ENCODE measurements around the gene AP2A1.

The AP2A1 gene

GRCh38 chr19:49746206-49746958 is 20.4 kb upstream of the AP2A1 start:
- H3K27me3 ChIP-seq (ENCODE audit: control insufficient read depth in 1 of 2, insufficient read depth in 2 of 2, low read length in 2 of 2), result no peaks in the 10 kb centered on the region
- no peak overlapping the region for H3K27ac ChIP-seq (ENCODE audit: low read depth, low read length)
- H3K9ac ChIP-seq (ENCODE audit: low read length), result no peak overlapping the region
- H3K4me1 ChIP-seq (ENCODE audit: insufficient read depth, low read length), result no peaks in the 10 kb centered on the region
- H3K9me3 ChIP-seq (ENCODE audit: low read length), result no peaks in the 10 kb centered on the region
- no peak overlapping the region for H3K4me3 ChIP-seq (ENCODE audit: low read depth in 1 of 2, low read length in 2 of 2)
- no peaks in the 10 kb centered on the region for H3K36me3 ChIP-seq (ENCODE audit: insufficient read depth, low read length)

- Histone ChIP-seq H3K27me3 (ENCODE audit: control insufficient read depth in 1 of 2, insufficient read depth in 2 of 2, low read length in 2 of 2) (no peaks in the 10 kb centered on the region), H3K9me3 (ENCODE audit: low read length) (no peaks in the 10 kb centered on the region), H3K9ac (ENCODE audit: low read length) (no peak overlapping the region), H3K4me3 (ENCODE audit: low read depth in 1 of 2, low read length in 2 of 2) (no peak overlapping the region), H3K36me3 (ENCODE audit: insufficient read depth, low read length) (no peaks in the 10 kb centered on the region), H3K4me1 (ENCODE audit: insufficient read depth, low read length) (no peaks in the 10 kb centered on the region), H3K27ac (ENCODE audit: low read depth, low read length) (no peak overlapping the region)
Measured at GRCh38 chr19:49749055-49749716, 17.6 kb upstream of the AP2A1 start.

- no peak overlapping the region for H3K9ac ChIP-seq (ENCODE audit: low read length)
- H3K9me3 ChIP-seq (ENCODE audit: low read length), result no peaks in the 10 kb centered on the region
- H3K36me3 ChIP-seq (ENCODE audit: insufficient read depth, low read length), result no peaks in the 10 kb centered on the region
- H3K27ac ChIP-seq (ENCODE audit: low read depth, low read length), result no peak overlapping the region
- no peak overlapping the region for H3K4me3 ChIP-seq (ENCODE audit: low read depth in 1 of 2, low read length in 2 of 2)
- H3K4me1 ChIP-seq (ENCODE audit: insufficient read depth, low read length), result no peaks in the 10 kb centered on the region
- no peaks in the 10 kb centered on the region for H3K27me3 ChIP-seq (ENCODE audit: control insufficient read depth in 1 of 2, insufficient read depth in 2 of 2, low read length in 2 of 2)
Measured at GRCh38 chr19:49749771-49750170, 17.0 kb upstream of the AP2A1 start.

- H3K9ac ChIP-seq (ENCODE audit: low read length), result no peak overlapping the region
- no peaks in the 10 kb centered on the region for H3K4me1 ChIP-seq (ENCODE audit: insufficient read depth, low read length)
- H3K27ac ChIP-seq (ENCODE audit: low read depth, low read length), result no peak overlapping the region
- no peaks in the 10 kb centered on the region for H3K36me3 ChIP-seq (ENCODE audit: insufficient read depth, low read length)
- no peak overlapping the region for H3K4me3 ChIP-seq (ENCODE audit: low read depth in 1 of 2, low read length in 2 of 2)
- H3K27me3 ChIP-seq (ENCODE audit: control insufficient read depth in 1 of 2, insufficient read depth in 2 of 2, low read length in 2 of 2), result no peaks in the 10 kb centered on the region
- no peaks in the 10 kb centered on the region for H3K9me3 ChIP-seq (ENCODE audit: low read length)
Measured at GRCh38 chr19:49752701-49753100, 14.1 kb upstream of the AP2A1 start.

GRCh38 chr19:49755956-49756355 is 10.8 kb upstream of the AP2A1 start:
- H3K27ac ChIP-seq (ENCODE audit: low read depth, low read length), result no peak overlapping the region
- no peaks in the 10 kb centered on the region for H3K36me3 ChIP-seq (ENCODE audit: insufficient read depth, low read length)
- no peak overlapping the region for H3K9ac ChIP-seq (ENCODE audit: low read length)
- no peak overlapping the region for H3K4me3 ChIP-seq (ENCODE audit: low read depth in 1 of 2, low read length in 2 of 2)
- H3K27me3 ChIP-seq (ENCODE audit: control insufficient read depth in 1 of 2, insufficient read depth in 2 of 2, low read length in 2 of 2), result no peaks in the 10 kb centered on the region
- H3K9me3 ChIP-seq (ENCODE audit: low read length), result no peaks in the 10 kb centered on the region
- no peaks in the 10 kb centered on the region for H3K4me1 ChIP-seq (ENCODE audit: insufficient read depth, low read length)

- Histone ChIP-seq H3K27ac (ENCODE audit: low read depth, low read length) (no peak overlapping the region), H3K9me3 (ENCODE audit: low read length) (no peaks in the 10 kb centered on the region), H3K9ac (ENCODE audit: low read length) (no peak overlapping the region), H3K4me3 (ENCODE audit: low read depth in 1 of 2, low read length in 2 of 2) (no peak overlapping the region), H3K27me3 (ENCODE audit: control insufficient read depth in 1 of 2, insufficient read depth in 2 of 2, low read length in 2 of 2) (no peaks in the 10 kb centered on the region), H3K36me3 (ENCODE audit: insufficient read depth, low read length) (no peaks in the 10 kb centered on the region), H3K4me1 (ENCODE audit: insufficient read depth, low read length) (no peaks in the 10 kb centered on the region)
Measured at GRCh38 chr19:49758292-49758691, 8.5 kb upstream of the AP2A1 start.

- Histone ChIP-seq H3K4me1 (ENCODE audit: insufficient read depth, low read length) (peaks cover 8% of the 10 kb centered on the region), H3K27me3 (ENCODE audit: control insufficient read depth in 1 of 2, insufficient read depth in 2 of 2, low read length in 2 of 2) (no peaks in the 10 kb centered on the region), H3K4me3 (ENCODE audit: low read depth in 1 of 2, low read length in 2 of 2) (no peak overlapping the region), H3K9ac (ENCODE audit: low read length) (no peak overlapping the region), H3K27ac (ENCODE audit: low read depth, low read length) (no peak overlapping the region), H3K9me3 (ENCODE audit: low read length) (no peaks in the 10 kb centered on the region), H3K36me3 (ENCODE audit: insufficient read depth, low read length) (no peaks in the 10 kb centered on the region)
Measured at GRCh38 chr19:49761249-49761624, 5.6 kb upstream of the AP2A1 start.

- Histone ChIP-seq H3K36me3 (ENCODE audit: insufficient read depth, low read length) (no peaks in the 10 kb centered on the region), H3K27ac (ENCODE audit: low read depth, low read length) (no peak overlapping the region), H3K4me3 (ENCODE audit: low read depth in 1 of 2, low read length in 2 of 2) (no peak overlapping the region), H3K4me1 (ENCODE audit: insufficient read depth, low read length) (peaks cover 8% of the 10 kb centered on the region), H3K9ac (ENCODE audit: low read length) (no peak overlapping the region), H3K9me3 (ENCODE audit: low read length) (no peaks in the 10 kb centered on the region), H3K27me3 (ENCODE audit: control insufficient read depth in 1 of 2, insufficient read depth in 2 of 2, low read length in 2 of 2) (no peaks in the 10 kb centered on the region)
Measured at GRCh38 chr19:49761625-49762311, 5.0 kb upstream of the AP2A1 start.

- H3K4me1 ChIP-seq (ENCODE audit: insufficient read depth, low read length), result peaks cover 16% of the 10 kb centered on the region
- no peak within 1 kb of the TSS for H3K4me3 ChIP-seq (ENCODE audit: low read depth in 1 of 2, low read length in 2 of 2)
- no peak within 1 kb of the TSS for H3K27ac ChIP-seq (ENCODE audit: low read depth, low read length)
- H3K9ac ChIP-seq (ENCODE audit: low read length), result no peak within 1 kb of the TSS
- no peaks in the 10 kb centered on the region for H3K9me3 ChIP-seq (ENCODE audit: low read length)
- H3K36me3 ChIP-seq (ENCODE audit: insufficient read depth, low read length), result no peaks in the 10 kb centered on the region
- H3K27me3 ChIP-seq (ENCODE audit: control insufficient read depth in 1 of 2, insufficient read depth in 2 of 2, low read length in 2 of 2), result no peaks in the 10 kb centered on the region
Measured at GRCh38 chr19:49763230-49763629, 3.6 kb upstream of the AP2A1 start, which contains the start of gene TSKS. TSS of gene TSKS (minus strand) at chr19:49763306. CDS start at chr19:49763247, 59 bp downstream.

- no peak overlapping the region for H3K27ac ChIP-seq (ENCODE audit: low read depth, low read length)
- H3K36me3 ChIP-seq (ENCODE audit: insufficient read depth, low read length), result no peaks in the 10 kb centered on the region
- H3K4me3 ChIP-seq (ENCODE audit: low read depth in 1 of 2, low read length in 2 of 2), result no peak overlapping the region
- peaks cover 27% of the 10 kb centered on the region for H3K4me1 ChIP-seq (ENCODE audit: insufficient read depth, low read length)
- no peak overlapping the region for H3K9ac ChIP-seq (ENCODE audit: low read length)
- no peaks in the 10 kb centered on the region for H3K27me3 ChIP-seq (ENCODE audit: control insufficient read depth in 1 of 2, insufficient read depth in 2 of 2, low read length in 2 of 2)
- no peaks in the 10 kb centered on the region for H3K9me3 ChIP-seq (ENCODE audit: low read length)
Measured at GRCh38 chr19:49764341-49764740, 2.5 kb upstream of the AP2A1 start.

- H3K4me1 ChIP-seq (ENCODE audit: insufficient read depth, low read length), result peaks cover 27% of the 10 kb centered on the region
- no peaks in the 10 kb centered on the region for H3K9me3 ChIP-seq (ENCODE audit: low read length)
- H3K27me3 ChIP-seq (ENCODE audit: control insufficient read depth in 1 of 2, insufficient read depth in 2 of 2, low read length in 2 of 2), result no peaks in the 10 kb centered on the region
- H3K36me3 ChIP-seq (ENCODE audit: insufficient read depth, low read length), result no peaks in the 10 kb centered on the region
- H3K9ac ChIP-seq (ENCODE audit: low read length), result peak overlapping the region; percentile 55
- H3K4me3 ChIP-seq (ENCODE audit: low read depth in 1 of 2, low read length in 2 of 2), result peak overlapping the region; percentile 21 to 49
- H3K27ac ChIP-seq (ENCODE audit: low read depth, low read length), result peak overlapping the region; percentile 79
Measured at GRCh38 chr19:49766007-49766929, 533 bp upstream of the AP2A1 start.
